GM18520 (cell line): ENCODE data around the gene CORT.
"Not testable (repeated sequence)": the region's sequence is repeated elsewhere in the genome, so short reads cannot be mapped to it uniquely, and the experiment has no call there.

Experiments
- ATAC-seq: cut with Tn5 transposase; IDR thresholded peaks from one replicate; pipeline ENCODE4 v1.9.1; 2021; ENCODE audit not compliant: unreplicated experiment

The CORT gene

GRCh38 chr1:10449751-10450150 lies at the start of gene CORT:
Gene CORT (plus strand): TSS chr1:10450031. CDS start chr1:10450224, 193 bp downstream.
- ATAC-seq = no peak

GRCh38 chr1:10401281-10401680 lies 48.5 kb upstream of the CORT start:
- ATAC-seq = no peak

GRCh38 chr1:10402729-10403274 lies 47.0 kb upstream of the CORT start:
- no peak for ATAC-seq

GRCh38 chr1:10407201-10407600 lies 42.6 kb upstream of the CORT start:
- no peak for ATAC-seq

GRCh38 chr1:10415211-10415930 lies 34.5 kb upstream of the CORT start:
- ATAC-seq = no peak

- ATAC-seq = not testable (repeated sequence)
These were observed 33.9 kb upstream of the CORT start for GRCh38 chr1:10415967-10416366.

- ATAC-seq = not testable (repeated sequence)
These were observed 31.1 kb upstream of the CORT start for GRCh38 chr1:10418741-10419140.

GRCh38 chr1:10419351-10419750 lies 30.5 kb upstream of the CORT start:
- no peak for ATAC-seq

GRCh38 chr1:10421637-10422036 lies 28.2 kb upstream of the CORT start:
- ATAC-seq = no peak

GRCh38 chr1:10424034-10424433 lies 25.8 kb upstream of the CORT start:
- no peak for ATAC-seq

- no peak for ATAC-seq
These were observed 25.2 kb upstream of the CORT start for GRCh38 chr1:10424651-10425050.

GRCh38 chr1:10425826-10426534 lies 23.9 kb upstream of the CORT start:
- ATAC-seq = not testable (repeated sequence)

GRCh38 chr1:10426535-10426848 lies 23.3 kb upstream of the CORT start:
- not testable (repeated sequence) for ATAC-seq

GRCh38 chr1:10428984-10429383 lies 20.8 kb upstream of the CORT start:
- no peak for ATAC-seq

GRCh38 chr1:10429868-10430215 lies 20.0 kb upstream of the CORT start:
- ATAC-seq = peak; percentile 14

GRCh38 chr1:10430216-10431069 lies 19.4 kb upstream of the CORT start, which contains the start of gene CENPS:
Gene CENPS (plus strand): TSS chr1:10430433. CDS start chr1:10430518, 85 bp downstream.
- ATAC-seq = peak; percentile 66

- no peak for ATAC-seq
These were observed 18.6 kb upstream of the CORT start for GRCh38 chr1:10431070-10431730.

- ATAC-seq = no peak
These were observed 16.7 kb upstream of the CORT start for GRCh38 chr1:10432910-10433700.

GRCh38 chr1:10433790-10434189 lies 16.0 kb upstream of the CORT start:
- no peak for ATAC-seq

- ATAC-seq = no peak
These were observed 15.2 kb upstream of the CORT start for GRCh38 chr1:10434590-10434989.
